Keratinocyte (primary cell): Measurements from ENCODE around the gene DCDC1.

Experiments
- EZH2 ChIP-seq: IDR thresholded peaks from one replicate; pipeline ENCODE4 v1.6.1; 2012; ENCODE audit warnings: inconsistent platforms, mild to moderate bottlenecking, low read length, moderate library complexity
- TF ChIP-seq, protein P1 (sequence below), 3 experiments: IDR thresholded peaks in 1 of 3; conservative IDR thresholded peaks in 1 of 3; optimal IDR thresholded peaks in 1 of 3; 2 replicates in 2 of 3; 3 replicates in 1 of 3; pipeline versions ENCODE3 to v1.5.1; 2011; ENCODE audit warnings: low read length in 3 of 3, mild to moderate bottlenecking in 3 of 3, moderate library complexity in 2 of 3, control low read depth in 1 of 3, inconsistent platforms in 1 of 3; ENCODE audit not compliant: insufficient read depth in 2 of 3; ENCODE audit errors: extremely low read depth in 1 of 3

DNA sequence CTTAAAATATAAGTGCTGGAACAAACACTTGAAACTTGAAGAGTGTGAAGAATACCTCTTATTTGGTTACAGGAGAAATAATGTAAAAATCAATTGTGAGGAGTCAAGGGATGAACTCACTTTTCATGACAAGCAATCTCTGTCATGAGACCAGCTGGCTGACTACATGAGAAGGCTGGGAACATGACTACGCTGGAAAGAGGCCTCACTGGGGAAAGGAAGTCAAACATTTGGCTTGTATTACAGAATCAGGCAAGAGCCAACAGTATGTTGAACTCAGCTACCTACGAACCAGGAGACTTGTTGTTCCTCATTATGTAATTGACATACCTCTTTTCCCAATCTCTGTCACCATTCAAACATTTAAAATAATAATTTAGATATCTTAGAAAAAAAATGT is 14.4 kb downstream of the DCDC1 start:
- TF ChIP-seq, protein P1, sequence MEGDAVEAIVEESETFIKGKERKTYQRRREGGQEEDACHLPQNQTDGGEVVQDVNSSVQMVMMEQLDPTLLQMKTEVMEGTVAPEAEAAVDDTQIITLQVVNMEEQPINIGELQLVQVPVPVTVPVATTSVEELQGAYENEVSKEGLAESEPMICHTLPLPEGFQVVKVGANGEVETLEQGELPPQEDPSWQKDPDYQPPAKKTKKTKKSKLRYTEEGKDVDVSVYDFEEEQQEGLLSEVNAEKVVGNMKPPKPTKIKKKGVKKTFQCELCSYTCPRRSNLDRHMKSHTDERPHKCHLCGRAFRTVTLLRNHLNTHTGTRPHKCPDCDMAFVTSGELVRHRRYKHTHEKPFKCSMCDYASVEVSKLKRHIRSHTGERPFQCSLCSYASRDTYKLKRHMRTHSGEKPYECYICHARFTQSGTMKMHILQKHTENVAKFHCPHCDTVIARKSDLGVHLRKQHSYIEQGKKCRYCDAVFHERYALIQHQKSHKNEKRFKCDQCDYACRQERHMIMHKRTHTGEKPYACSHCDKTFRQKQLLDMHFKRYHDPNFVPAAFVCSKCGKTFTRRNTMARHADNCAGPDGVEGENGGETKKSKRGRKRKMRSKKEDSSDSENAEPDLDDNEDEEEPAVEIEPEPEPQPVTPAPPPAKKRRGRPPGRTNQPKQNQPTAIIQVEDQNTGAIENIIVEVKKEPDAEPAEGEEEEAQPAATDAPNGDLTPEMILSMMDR (optimal IDR thresholded peaks at IDR 0.05 in 1 of 3, IDR thresholded peaks at IDR 0.05 in 1 of 3, conservative IDR thresholded peaks at IDR 0.05 in 1 of 3; ENCODE audit: extremely low read depth in 1 of 3, insufficient read depth in 2 of 3, low read length in 3 of 3) = no peak
- TF ChIP-seq EZH2 = no peak
